Left lung (tissue), 10 donors: ENCODE data around the gene ADRB1. TPM values are rescaled to one million over a fixed set of nuclear protein-coding genes. Genes with fewer than 3 reads are reported as not detected.

Source experiments
- ATAC-seq: fragments of 200-7000 bp; cut with Tn5 transposase; one replicate; pipeline ENCODE4 v1.9.1; 2020; ENCODE audit warnings: moderate library complexity
- DNase-seq, 4 donors: peaks; one replicate each; pipeline ENCODE4 v3.0.0-alpha.2; 2013 to 2020
- H3K27ac ChIP-seq, 2 donors: fragments of 200-600 bp; sonication (generic) in 1 of 2; one replicate each; pipeline versions ENCODE4 v1.5.0 to v1.8.0; 2020 to 2021
- H3K27me3 ChIP-seq, 2 donors: fragments of 200-600 bp; sonication (generic) in 1 of 2; one replicate each; pipeline versions ENCODE4 v1.5.0 to v1.8.0; 2020 to 2021
- H3K36me3 ChIP-seq, 2 donors: fragments of 200-600 bp; sonication (generic) in 1 of 2; one replicate each; pipeline versions ENCODE4 v1.5.0 to v1.8.0; 2020 to 2021
- H3K4me1 ChIP-seq, 2 donors: fragments of 200-600 bp; one replicate each; pipeline ENCODE4 v1.8.0; 2021
- H3K4me3 ChIP-seq, 2 donors: fragments of 200-600 bp; sonication (generic) in 1 of 2; one replicate each; pipeline versions ENCODE4 v1.5.0 to v1.8.0; 2020 to 2021; ENCODE audit warnings: mild to moderate bottlenecking in 1 of 2
- H3K9me3 ChIP-seq, 2 donors: fragments of 200-600 bp; sonication (generic) in 1 of 2; one replicate each; pipeline versions ENCODE4 v1.5.0 to v1.8.0; 2020 to 2021
- CTCF ChIP-seq, 2 donors: fragments of 200-600 bp; sonication (generic) in 1 of 2; IDR thresholded peaks; one replicate each; pipeline versions ENCODE4 v1.5.0 to v1.8.0; 2021; ENCODE audit warnings: antibody characterized with exemption in 2 of 2
- intact Hi-C, 2 donors: fragments of 100-400 bp; cut with DNase I; formaldehyde crosslinking; loops; one replicate each; pipeline versions ENCODE4 v1.11.2 to v1.14.2; 2022
- polyA plus RNA-seq, 6 donors: library from polyadenylated mRNA; unstranded; fragments of 120-200 nt; gene quantifications; one replicate each; pipeline ENCODE4 v1.2.1, GENCODE V29; 2013; ENCODE audit not compliant: insufficient read length in 6 of 6
- total RNA-seq, 2 donors: library from RNA; stranded (reverse); fragmentation: NEBNext Ultra II Directional; extraction: Animal tissue kit (Norgen Biotek cat#: 25700); gene quantifications; one replicate each; pipeline ENCODE4 v1.2.1, GENCODE V29; 2021
- donor health status: DM: no; HTN: yes; CAD: no.
- donor health status: DM: no; HTN: no; CAD: no.

Gene ADRB1
- total and polyA plus RNA-seq, 8 donors, result 1.2 to 15.4 (median 3.8) TPM

- Histone ChIP-seq H3K27ac (no peak overlapping the region), H3K4me3 (no peak overlapping the region), H3K36me3 (no peaks in the 10 kb centered on the region), H3K27me3 (peaks cover 0 to 14% of the 10 kb centered on the region in 2 donors), H3K9me3 (no peaks in the 10 kb centered on the region), H3K4me1 (peaks cover 0 to 27% of the 10 kb centered on the region in 2 donors)
- intact Hi-C loops, result no loop called here
- DNase-seq (no peak), ATAC-seq (no peak)
- TF ChIP-seq CTCF (IDR thresholded peaks at IDR 0.05), result no peak
Measured at GRCh38 chr10:114053946-114054345, 10.3 kb downstream of the ADRB1 start.

DNA sequence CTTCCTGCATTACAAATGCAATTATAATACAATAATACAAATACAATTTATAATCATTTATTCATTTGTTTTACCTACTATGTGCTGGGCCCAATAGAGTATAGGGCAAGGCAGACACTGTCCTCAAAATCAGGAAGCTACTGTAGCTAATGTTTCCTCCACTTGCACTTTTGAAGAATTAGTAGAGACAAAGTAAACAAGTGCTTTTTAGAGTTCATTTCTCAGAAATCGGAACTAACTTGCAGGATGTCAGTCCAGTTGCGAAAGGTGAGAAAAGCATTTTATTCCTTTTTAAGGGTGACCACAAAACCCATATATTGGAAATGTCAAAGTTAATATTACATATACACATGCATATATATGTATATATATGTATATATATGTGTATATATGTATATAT, 14.2 kb downstream of the ADRB1 start:
- no peak overlapping the region for H3K27ac ChIP-seq
- H3K27me3 ChIP-seq, result no peaks in the 10 kb centered on the region
- peaks cover 0 to 47% of the 10 kb centered on the region in 2 donors for H3K4me1 ChIP-seq
- intact Hi-C loops, result no loop called here
- H3K9me3 ChIP-seq, result no peaks in the 10 kb centered on the region
- ATAC-seq (no peak), DNase-seq (no peak)
- H3K36me3 ChIP-seq, result no peaks in the 10 kb centered on the region
- TF ChIP-seq CTCF (IDR thresholded peaks at IDR 0.05), result no peak
- H3K4me3 ChIP-seq, result no peak overlapping the region

DNA sequence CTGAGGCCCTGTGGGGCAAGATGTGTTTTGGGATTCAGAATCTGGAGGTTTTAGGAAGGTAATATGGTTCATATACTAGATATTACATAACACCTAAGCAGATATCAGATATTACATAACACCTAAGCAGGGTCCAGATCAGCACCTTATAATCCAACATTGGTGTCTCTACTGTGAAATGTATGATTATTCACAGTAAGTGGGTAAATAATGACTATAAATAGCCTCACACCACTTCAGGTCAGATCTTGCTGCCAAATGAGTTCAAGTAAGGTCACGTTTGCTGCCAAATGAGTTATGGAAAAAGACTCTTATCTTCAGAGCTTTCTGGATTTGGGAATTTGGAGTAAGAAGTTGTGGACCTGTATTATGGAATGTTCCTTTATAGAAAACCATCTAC, 14.6 kb downstream of the ADRB1 start:
- H3K4me1 ChIP-seq, result peaks cover 0 to 47% of the 10 kb centered on the region in 2 donors
- no peak for TF ChIP-seq CTCF (IDR thresholded peaks at IDR 0.05)
- H3K4me3 ChIP-seq, result no peak overlapping the region
- DNase-seq (no peak), ATAC-seq (peak; percentile 55)
- H3K27ac ChIP-seq, result no peak overlapping the region
- H3K9me3 ChIP-seq, result no peaks in the 10 kb centered on the region
- H3K27me3 ChIP-seq, result no peaks in the 10 kb centered on the region
- intact Hi-C loops, result no loop called here
- H3K36me3 ChIP-seq, result no peaks in the 10 kb centered on the region

DNA sequence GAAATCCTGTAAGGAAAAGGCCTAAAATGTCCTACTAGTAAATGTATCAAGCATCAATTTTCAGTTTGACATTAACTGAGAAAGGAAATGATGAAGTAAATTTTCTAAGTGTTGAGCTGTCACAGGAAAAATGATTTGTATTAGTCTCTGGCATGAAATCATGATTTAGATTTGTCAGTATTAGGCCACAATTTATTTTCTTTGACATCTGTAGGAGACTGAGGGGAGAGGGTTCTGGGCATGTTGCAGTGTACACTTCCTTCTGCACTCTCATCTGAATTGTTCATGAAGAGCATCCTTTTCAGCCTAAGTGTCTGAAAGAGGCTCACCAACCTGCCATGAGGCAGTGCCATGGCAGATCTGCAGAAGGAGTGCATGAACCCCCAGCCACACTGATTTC, 15.9 kb downstream of the ADRB1 start:
- no peak for ATAC-seq

GRCh38 chr10:114060456-114060855, 16.8 kb downstream of the ADRB1 start:
- H3K27me3 ChIP-seq, result no peaks in the 10 kb centered on the region
- no peak for ATAC-seq

More for the DNA sequence above, 15.9 kb downstream of the ADRB1 start:
- H3K4me1 ChIP-seq, result peaks cover 0 to 56% of the 10 kb centered on the region in 2 donors
- intact Hi-C loops, result no loop called here
- H3K9me3 ChIP-seq, result no peaks in the 10 kb centered on the region
- no peak overlapping the region for H3K27ac ChIP-seq
- no peaks in the 10 kb centered on the region for H3K36me3 ChIP-seq
- no peaks in the 10 kb centered on the region for H3K27me3 ChIP-seq
- DNase-seq, result no peak
- no peak overlapping the region for H3K4me3 ChIP-seq
- TF ChIP-seq CTCF (IDR thresholded peaks at IDR 0.05), result no peak

More at GRCh38 chr10:114060456-114060855, 16.8 kb downstream of the ADRB1 start:
- DNase-seq, result no peak
- no peaks in the 10 kb centered on the region for H3K9me3 ChIP-seq
- H3K27ac ChIP-seq, result no peak overlapping the region
- intact Hi-C loops, result no loop called here
- H3K4me1 ChIP-seq, result peaks cover 0 to 64% of the 10 kb centered on the region in 2 donors
- H3K4me3 ChIP-seq, result no peak overlapping the region
- no peak for TF ChIP-seq CTCF (IDR thresholded peaks at IDR 0.05)
- H3K36me3 ChIP-seq, result no peaks in the 10 kb centered on the region
